Measurements from ENCODE around the gene CEACAM6.

DNA sequence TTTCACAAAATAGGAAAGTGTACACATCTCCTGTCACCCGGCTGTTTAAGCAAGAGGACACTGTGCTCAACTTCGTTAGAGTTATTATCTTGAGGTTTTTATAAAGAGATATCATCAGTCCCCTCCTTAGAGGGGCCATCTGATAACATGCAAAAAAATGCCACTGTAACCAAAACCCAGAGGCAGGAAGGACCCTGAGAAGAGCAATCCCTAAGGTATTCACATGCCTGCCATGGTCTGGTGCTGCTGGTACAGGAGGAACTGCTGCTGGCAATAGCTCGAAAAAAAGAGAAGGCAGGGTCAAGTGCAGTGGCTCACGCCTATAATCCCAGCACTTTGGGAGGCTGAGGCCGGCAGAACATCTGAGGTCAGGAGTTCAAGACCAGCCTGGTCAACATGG is 28.3 kb downstream of the CEACAM6 start:
- no peak for TF ChIP-seq CTCF (IDR thresholded peaks at IDR 0.05; ENCODE audit: borderline replicate concordance, extremely low read depth, low read length, poor library complexity, severe bottlenecking)
- TF ChIP-seq EZH2 (IDR thresholded peaks at IDR 0.05; ENCODE audit: borderline replicate concordance, low read depth, low read length, severe bottlenecking), result no peak

All from DND-41 (cell line).